ENCODE data around the gene ATP6AP1. TPM values are rescaled to one million over a fixed set of nuclear protein-coding genes. Genes with fewer than 3 reads are reported as not detected.
A peak's percentile ranks its signal among the peaks of the same experiment; 100 is the strongest.

The ATP6AP1 gene
- total RNA-seq, 2 donors from 2014 or later: 40.8 to 75.7 TPM

- Histone ChIP-seq H3K27me3 (replicated peaks; ENCODE audit: insufficient read depth) (no peaks in the 10 kb centered on the region), H3K36me3 (no peaks in the 10 kb centered on the region), H3K27ac (peak overlapping the region in 1 of 2 donors; percentile 30), H3K9me3 (no peaks in the 10 kb centered on the region), H3K4me3 (no peak overlapping the region), H3K4me1 (ENCODE audit: control insufficient read depth in 1 of 2, low read depth in 2 of 2) (peaks cover 5 to 27% of the 10 kb centered on the region in 2 donors)
- no peak for DNase-seq (ENCODE audit: low spot score)
- no peak for ATAC-seq (ENCODE audit: insufficient number of reproducible peaks, low FRiP score, low read depth)
- TF ChIP-seq CTCF (IDR thresholded peaks at IDR 0.05): no peak
Observed at GRCh38 chrX:154430916-154431315, 2.4 kb downstream of the ATP6AP1 start.

DNA sequence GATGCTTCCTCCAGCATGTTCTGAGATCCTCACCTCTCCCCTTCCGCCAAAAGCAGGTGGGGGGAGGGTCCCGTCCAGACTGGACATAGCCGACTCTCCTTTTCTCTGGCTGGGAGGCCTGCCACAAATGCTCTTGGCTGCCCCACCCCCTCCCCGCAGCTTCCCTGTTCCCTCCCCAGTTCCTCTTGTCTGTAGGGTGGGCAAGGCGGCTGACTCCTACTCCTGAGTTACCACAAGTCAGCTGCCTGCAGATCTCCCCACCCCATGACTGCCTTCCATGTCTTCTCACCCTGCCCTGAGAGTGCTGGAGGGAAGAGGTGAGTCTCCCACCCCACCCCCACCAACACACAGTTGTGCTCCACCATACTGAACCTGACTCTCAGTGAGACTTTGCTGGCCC is 2.9 kb downstream of the ATP6AP1 start:
- Histone ChIP-seq H3K9me3 (no peaks in the 10 kb centered on the region), H3K27me3 (replicated peaks; ENCODE audit: insufficient read depth) (no peaks in the 10 kb centered on the region), H3K4me3 (no peak overlapping the region), H3K27ac (peak overlapping the region in 1 of 2 donors; percentile 30), H3K36me3 (no peaks in the 10 kb centered on the region), H3K4me1 (ENCODE audit: control insufficient read depth in 1 of 2, low read depth in 2 of 2) (peaks cover 5 to 27% of the 10 kb centered on the region in 2 donors)
- DNase-seq (ENCODE audit: low spot score) (no peak), ATAC-seq (ENCODE audit: insufficient number of reproducible peaks, low FRiP score, low read depth) (no peak)
- TF ChIP-seq CTCF (IDR thresholded peaks at IDR 0.05): no peak

- ATAC-seq (ENCODE audit: insufficient number of reproducible peaks, low FRiP score, low read depth): no peak
Observed at GRCh38 chrX:154432210-154432609, 3.7 kb downstream of the ATP6AP1 start.

DNA sequence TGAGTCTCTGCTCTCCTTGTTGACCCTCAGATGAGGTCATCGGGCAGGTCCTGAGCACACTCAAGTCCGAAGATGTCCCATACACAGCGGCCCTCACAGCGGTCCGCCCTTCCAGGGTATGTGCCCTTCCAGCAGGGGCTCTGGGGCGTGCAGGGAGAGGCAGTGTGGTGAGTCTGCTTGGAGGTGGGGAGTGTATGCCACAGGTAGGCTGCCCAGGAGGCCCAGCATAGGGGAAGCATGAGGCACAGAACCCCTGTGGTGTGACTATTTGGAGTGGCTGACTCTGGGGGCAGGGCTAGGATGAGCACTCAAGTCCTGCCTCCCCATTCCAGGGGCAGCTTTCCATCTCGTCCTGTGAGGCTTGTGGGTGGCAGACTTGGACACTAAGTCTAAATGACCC is 5.1 kb downstream of the ATP6AP1 start:
- Histone ChIP-seq H3K4me3 (no peak overlapping the region), H3K36me3 (no peaks in the 10 kb centered on the region), H3K27ac (no peak overlapping the region), H3K4me1 (ENCODE audit: control insufficient read depth in 1 of 2, low read depth in 2 of 2) (peaks cover 5 to 18% of the 10 kb centered on the region in 2 donors), H3K27me3 (replicated peaks; ENCODE audit: insufficient read depth) (no peaks in the 10 kb centered on the region), H3K9me3 (no peaks in the 10 kb centered on the region)
- DNase-seq (ENCODE audit: low spot score) (no peak), ATAC-seq (ENCODE audit: insufficient number of reproducible peaks, low FRiP score, low read depth) (no peak)
- TF ChIP-seq CTCF (IDR thresholded peaks at IDR 0.05): no peak

More at GRCh38 chrX:154432210-154432609, 3.7 kb downstream of the ATP6AP1 start:
- no peaks in the 10 kb centered on the region for H3K9me3 ChIP-seq
- H3K4me3 ChIP-seq: no peak overlapping the region
- no peaks in the 10 kb centered on the region for H3K36me3 ChIP-seq
- peaks cover 5 to 21% of the 10 kb centered on the region in 2 donors for H3K4me1 ChIP-seq (ENCODE audit: control insufficient read depth in 1 of 2, low read depth in 2 of 2)
- no peak overlapping the region for H3K27ac ChIP-seq
- no peak for DNase-seq (ENCODE audit: low spot score)
- no peaks in the 10 kb centered on the region for H3K27me3 ChIP-seq (replicated peaks; ENCODE audit: insufficient read depth)
- no peak for TF ChIP-seq CTCF (IDR thresholded peaks at IDR 0.05)

DNA sequence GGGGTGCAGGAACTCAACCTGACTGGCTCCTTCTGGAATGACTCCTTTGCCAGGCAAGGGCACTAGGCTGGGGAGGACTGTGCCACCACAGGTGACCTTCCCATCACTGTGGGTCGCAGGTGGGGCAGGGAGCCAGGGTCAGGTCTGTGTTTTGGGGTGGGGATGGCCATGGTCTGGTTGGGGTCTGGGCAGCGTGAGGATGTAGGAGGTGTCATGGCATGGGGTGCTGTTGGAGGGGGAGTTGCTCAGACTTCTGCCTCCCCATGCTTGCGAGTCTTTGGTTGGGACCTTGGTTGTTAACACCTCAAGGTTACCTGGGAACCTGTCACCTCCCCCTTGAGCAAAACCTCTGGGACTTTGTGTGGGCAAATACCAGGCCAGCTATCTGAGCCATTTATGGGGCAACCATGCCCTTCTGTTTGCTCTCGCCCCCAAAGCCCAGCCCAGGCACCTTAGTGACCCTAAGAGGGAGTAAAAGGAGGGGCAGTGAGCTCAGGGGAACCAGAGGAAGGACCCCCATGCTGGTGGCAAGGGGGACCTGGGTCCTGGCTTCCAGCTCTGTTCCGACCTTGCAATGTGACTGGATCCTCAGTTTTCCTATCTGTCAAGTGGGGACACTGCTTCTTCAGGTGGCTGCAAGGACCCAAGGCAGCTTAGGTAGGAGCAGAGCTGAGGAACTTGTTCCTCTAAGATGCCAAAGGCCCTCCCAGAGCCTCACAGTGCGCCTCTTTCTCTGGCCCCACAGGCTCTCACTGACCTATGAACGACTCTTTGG is 6.1 kb downstream of the ATP6AP1 start:
- H3K27me3 ChIP-seq (replicated peaks; ENCODE audit: insufficient read depth): no peaks in the 10 kb centered on the region
- ATAC-seq (ENCODE audit: insufficient number of reproducible peaks, low FRiP score, low read depth): no peak
- H3K9me3 ChIP-seq: no peaks in the 10 kb centered on the region
- no peak overlapping the region for H3K27ac ChIP-seq
- H3K4me1 ChIP-seq (ENCODE audit: control insufficient read depth in 1 of 2, low read depth in 2 of 2): peaks cover 3 to 20% of the 10 kb centered on the region in 2 donors
- TF ChIP-seq CTCF (IDR thresholded peaks at IDR 0.05): no peak
- H3K36me3 ChIP-seq: no peaks in the 10 kb centered on the region
- DNase-seq (ENCODE audit: low spot score): no peak
- no peak overlapping the region for H3K4me3 ChIP-seq

Measured in thoracic aorta (tissue), 2 donors.